Measurements from ENCODE around the gene TNKS1BP1. TPM values are rescaled to one million over a fixed set of nuclear protein-coding genes. Genes with fewer than 3 reads are reported as not detected.

Gene TNKS1BP1
- polyA plus RNA-seq, 1 donor = 144 TPM

Other genes starting within 250 kb of the TNKS1BP1 start
- gene LRRC55, start 143.0 kb downstream of the TNKS1BP1 start, polyA plus RNA-seq (ENCODE audit: insufficient read length) = 1.7 TPM
- gene APLNR, start 87.7 kb downstream of the TNKS1BP1 start, polyA plus RNA-seq (ENCODE audit: insufficient read length) = 110 TPM
- 90.6 TPM for gene SSRP1, start 10.9 kb upstream of the TNKS1BP1 start, polyA plus RNA-seq (ENCODE audit: insufficient read length)
- gene P2RX3, start 13.4 kb upstream of the TNKS1BP1 start, polyA plus RNA-seq (ENCODE audit: insufficient read length) = 4.2 TPM
- 0.23 TPM for gene PRG3, start 56.2 kb upstream of the TNKS1BP1 start, polyA plus RNA-seq (ENCODE audit: insufficient read length)
- 0.62 TPM for gene PRG2, start 65.7 kb upstream of the TNKS1BP1 start, polyA plus RNA-seq (ENCODE audit: insufficient read length)
- gene SLC43A3, start 102.2 kb upstream of the TNKS1BP1 start, polyA plus RNA-seq (ENCODE audit: insufficient read length) = 24.7 TPM
- gene RTN4RL2, start 135.6 kb upstream of the TNKS1BP1 start, polyA plus RNA-seq (ENCODE audit: insufficient read length) = 47.3 TPM
- gene SLC43A1, start 190.8 kb upstream of the TNKS1BP1 start, polyA plus RNA-seq (ENCODE audit: insufficient read length) = 19.3 TPM
- gene TIMM10, start 205.8 kb upstream of the TNKS1BP1 start, polyA plus RNA-seq (ENCODE audit: insufficient read length) = 32.9 TPM
- 148 TPM for gene SMTNL1, start 212.6 kb upstream of the TNKS1BP1 start, polyA plus RNA-seq (ENCODE audit: insufficient read length)
- 26.6 TPM for gene UBE2L6, start 242.7 kb upstream of the TNKS1BP1 start, polyA plus RNA-seq (ENCODE audit: insufficient read length)

All from hindlimb muscle (tissue), 1 donor.